ENCODE measurements around the gene CYP26A1.

Gene CYP26A1

DNA sequence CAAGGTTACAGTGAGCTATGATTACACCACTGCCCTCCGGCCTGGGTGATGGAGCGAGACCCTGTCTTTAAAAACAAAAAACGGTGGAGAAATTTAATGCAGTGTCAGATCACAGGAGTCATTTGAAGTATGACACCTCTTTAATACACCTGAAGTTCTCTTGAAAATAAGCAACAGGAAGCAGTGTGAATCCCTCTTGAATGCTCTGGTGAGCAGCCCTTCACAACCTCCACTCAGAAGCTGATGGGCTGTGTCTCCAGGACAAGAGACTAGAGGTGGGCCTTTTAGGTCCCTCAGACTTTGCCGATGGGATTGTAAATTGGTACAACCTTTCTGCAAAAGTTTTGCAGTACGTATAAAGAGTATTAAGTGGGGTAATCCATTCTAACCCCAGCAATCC, 50.1 kb downstream of the CYP26A1 start:
- no peak for DNase-seq (ENCODE audit: low spot score)

DNA sequence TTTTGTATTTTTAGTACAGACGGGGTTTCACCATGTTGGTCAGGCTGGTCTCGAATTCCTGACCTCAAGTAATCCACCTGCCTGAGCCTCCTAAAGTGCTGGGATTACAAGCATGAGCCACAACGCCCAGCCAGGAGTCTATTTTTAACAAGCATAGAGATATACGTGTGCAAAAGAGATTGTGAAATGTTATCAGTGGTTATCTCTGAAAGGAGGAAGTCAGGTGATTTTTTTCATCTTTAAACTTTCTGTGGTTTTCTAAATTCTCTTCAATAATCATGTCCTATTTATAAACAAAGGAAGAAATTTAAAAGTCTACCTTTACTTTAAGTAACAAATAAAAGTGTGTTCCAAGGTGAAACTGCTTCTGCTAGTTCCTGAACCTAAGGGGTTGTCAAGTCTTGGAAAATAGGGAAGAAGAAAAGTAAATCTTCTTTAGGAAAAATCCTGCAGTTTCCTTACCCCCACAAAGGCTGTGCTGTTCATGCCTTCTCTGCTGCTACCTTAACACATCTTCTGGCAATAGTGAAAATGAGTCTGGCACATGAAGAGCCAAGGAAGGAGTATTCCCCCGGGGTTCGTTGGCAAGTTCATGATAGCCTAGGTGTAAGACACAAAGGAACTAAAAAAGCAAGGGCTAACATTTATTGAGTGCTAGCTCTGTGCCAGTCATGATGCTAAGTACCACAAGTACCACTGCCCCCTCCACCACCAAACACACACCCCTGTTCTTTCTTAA, 51.1 kb downstream of the CYP26A1 start:
- no peak for DNase-seq (ENCODE audit: low spot score)

DNA sequence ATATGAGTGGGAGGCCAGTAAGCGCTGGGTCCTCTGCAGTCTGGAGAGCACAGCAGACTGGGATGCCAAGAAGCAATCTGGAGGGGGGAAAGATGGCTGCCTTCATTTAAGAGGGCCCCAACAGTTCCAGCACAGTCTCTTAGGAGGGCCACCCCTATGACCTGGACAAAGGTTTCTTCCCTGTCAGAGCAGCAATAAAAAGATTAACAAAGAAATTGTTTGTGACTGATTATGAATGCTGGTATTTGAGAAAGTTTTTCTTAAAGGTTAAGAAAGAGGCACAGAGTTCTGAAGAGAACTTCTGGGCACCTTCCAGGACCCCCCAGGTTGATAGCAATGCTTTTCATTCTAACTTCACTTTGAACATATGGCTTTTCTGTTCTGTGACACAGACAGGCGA, 52.3 kb downstream of the CYP26A1 start:
- DNase-seq (ENCODE audit: low spot score): no peak

DNA sequence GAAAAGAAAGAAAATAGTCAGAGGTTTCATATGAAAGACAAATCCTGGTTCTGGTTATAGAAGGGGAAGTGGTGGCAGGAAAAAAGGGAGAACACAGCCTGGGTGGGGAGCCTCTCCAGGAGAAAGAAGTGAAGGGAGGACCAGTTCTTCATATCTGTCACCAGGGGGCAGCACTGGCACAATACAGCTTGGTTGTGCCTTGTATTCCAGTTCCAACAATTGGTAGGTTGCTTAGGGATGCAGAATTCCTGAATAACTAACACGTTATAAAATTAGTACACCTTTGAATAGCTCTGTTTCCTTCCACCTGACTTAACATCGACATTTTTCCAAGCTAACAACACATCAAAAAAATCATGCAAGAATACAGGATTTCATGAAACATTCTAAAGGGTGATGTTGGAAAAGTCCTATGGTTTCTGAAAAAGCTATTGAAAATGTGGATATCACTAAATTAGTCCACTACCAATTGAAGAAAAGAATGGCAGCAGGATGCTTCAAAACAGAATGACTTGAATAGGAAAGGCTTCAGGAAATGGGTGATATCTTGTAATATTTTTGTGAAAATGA, 52.9 kb downstream of the CYP26A1 start:
- DNase-seq (ENCODE audit: low spot score): no peak

All from CD4-positive, alpha-beta T cell treated with Interleukin-15 for 4 hours (primary cell).